Activated CD4-positive, alpha-beta T cell treated with anti-CD3 and anti-CD28 coated beads, Interleukin-2, amount 50 U/mL, for 48 hours (primary cell): ENCODE results near the gene C2.
"Not testable (repeated sequence)": the region's sequence is repeated elsewhere in the genome, so short reads cannot be mapped to it uniquely, and the experiment has no call there.

Source experiments
- DNase-seq, 2 experiments: peaks; one replicate each; pipeline ENCODE4 v3.0.0-alpha.2; 2020

C2 gene

GRCh38 chr6:31927863-31928671, 550 bp downstream of the C2 start:
- no peak for DNase-seq

DNA sequence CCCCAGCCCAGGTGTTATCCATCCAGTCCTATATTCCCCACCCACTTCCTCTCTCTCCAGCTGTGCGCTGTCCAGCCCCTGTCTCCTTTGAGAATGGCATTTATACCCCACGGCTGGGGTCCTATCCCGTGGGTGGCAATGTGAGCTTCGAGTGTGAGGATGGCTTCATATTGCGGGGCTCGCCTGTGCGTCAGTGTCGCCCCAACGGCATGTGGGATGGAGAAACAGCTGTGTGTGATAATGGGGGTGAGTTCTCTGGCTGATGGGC, 1.1 kb downstream of the C2 start:
- no peak for DNase-seq

DNA sequence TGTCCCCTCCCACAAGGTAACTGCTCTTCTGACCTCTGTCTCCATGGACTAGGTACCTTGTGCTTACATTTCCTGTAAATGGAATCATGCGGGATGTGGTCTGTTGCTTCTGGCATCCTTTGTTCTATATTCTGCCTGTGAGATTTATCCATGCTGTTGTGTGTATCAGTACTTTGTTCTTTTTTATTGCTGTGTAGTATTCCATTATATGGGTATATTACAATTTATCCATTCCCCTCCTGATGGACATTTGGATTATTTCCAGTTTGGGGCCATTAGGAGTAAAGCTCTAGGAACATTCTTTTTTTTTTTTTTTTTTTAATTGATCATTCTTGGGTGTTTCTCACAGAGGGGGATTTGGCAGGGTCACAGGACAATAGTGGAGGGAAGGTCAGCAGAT, 3.4 kb downstream of the C2 start:
- no peak for DNase-seq

DNA sequence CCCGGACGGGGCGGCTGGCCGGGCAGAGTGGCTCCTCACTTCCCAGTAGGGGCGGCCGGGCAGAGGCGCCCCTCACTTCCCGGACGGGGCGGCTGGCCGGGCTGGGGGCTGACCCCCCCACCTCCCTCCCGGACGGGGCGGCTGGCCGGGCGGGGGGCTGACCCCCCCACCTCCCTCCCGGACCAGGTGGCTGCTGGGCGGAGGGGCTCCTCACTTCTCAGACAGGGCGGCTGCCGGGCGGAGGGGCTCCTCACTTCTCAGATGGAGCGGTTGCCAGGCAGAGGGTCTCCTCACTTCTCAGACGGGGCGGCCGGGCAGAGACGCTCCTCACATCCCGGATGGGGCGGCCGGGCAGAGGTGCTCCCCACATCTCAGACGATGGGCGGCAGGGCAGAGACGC, 4.6 kb downstream of the C2 start:
- not testable (repeated sequence) for DNase-seq

DNA sequence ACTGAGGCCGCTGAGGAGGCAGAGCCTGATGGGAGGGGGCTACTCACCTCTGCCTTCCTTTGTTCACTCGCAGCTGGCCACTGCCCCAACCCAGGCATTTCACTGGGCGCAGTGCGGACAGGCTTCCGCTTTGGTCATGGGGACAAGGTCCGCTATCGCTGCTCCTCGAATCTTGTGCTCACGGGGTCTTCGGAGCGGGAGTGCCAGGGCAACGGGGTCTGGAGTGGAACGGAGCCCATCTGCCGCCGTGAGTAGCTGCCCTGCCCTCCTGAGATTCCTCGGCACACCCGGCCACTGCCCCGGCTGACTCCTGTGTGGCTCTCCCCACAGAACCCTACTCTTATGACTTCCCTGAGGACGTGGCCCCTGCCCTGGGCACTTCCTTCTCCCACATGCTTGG, 6.0 kb downstream of the C2 start:
- no peak for DNase-seq

DNA sequence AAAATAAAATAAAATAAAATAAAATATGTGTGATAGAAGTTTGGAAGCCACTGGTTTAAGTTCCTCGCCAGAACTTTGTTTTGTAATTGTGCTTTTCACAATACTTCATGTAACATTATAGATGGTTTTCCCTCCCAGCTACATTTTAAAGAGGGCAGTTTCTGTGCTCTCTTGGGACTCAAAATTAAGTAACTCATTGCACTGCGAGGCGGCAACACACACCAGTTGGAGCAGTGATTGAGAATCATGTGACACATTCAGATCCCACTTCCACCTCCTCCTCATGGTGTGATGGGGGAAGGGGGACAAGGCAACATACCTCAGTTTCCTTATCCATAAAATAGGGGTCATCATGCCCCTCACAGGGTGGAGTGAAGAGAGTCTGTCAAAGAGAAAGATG, 7.5 kb downstream of the C2 start:
- no peak for DNase-seq

- DNase-seq = no peak
These were observed 8.3 kb downstream of the C2 start for GRCh38 chr6:31935823-31936222.

GRCh38 chr6:31940256-31940664, 12.7 kb downstream of the C2 start:
- DNase-seq = no peak

DNA sequence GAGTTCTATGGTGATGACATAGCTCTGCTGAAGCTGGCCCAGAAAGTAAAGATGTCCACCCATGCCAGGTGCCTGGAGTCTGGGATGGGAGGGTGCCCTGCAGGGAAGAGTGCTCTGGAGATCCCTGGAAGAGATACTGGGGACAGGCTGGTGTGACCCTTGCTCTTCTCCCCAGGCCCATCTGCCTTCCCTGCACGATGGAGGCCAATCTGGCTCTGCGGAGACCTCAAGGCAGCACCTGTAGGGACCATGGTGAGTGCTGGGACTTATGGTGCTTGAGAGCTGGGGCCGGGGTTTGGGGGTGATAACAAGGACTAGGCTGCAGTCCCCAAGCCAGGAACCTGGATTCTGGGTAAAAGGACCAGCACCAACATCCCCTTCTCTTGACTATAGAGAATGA, 16.2 kb downstream of the C2 start:
- no peak for DNase-seq

- DNase-seq = no peak
These were observed 17.6 kb downstream of the C2 start for GRCh38 chr6:31945154-31945506.

- DNase-seq = peak in 1 of 2 experiments; percentile 24
These were observed 18.2 kb downstream of the C2 start, which contains the start of gene CFB for GRCh38 chr6:31945507-31946369. TSS of gene CFB (plus strand) at chr6:31946095. CDS start at chr6:31946222, 127 bp downstream.

- no peak for DNase-seq
These were observed 18.9 kb downstream of the C2 start for GRCh38 chr6:31946370-31946885.

GRCh38 chr6:31947070-31947675, 19.7 kb downstream of the C2 start:
- no peak for DNase-seq

- no peak for DNase-seq
These were observed 20.3 kb downstream of the C2 start for GRCh38 chr6:31947864-31948263.

GRCh38 chr6:31948306-31948705, 20.8 kb downstream of the C2 start:
- no peak for DNase-seq

GRCh38 chr6:31948753-31949413, 21.4 kb downstream of the C2 start:
- DNase-seq = no peak

DNA sequence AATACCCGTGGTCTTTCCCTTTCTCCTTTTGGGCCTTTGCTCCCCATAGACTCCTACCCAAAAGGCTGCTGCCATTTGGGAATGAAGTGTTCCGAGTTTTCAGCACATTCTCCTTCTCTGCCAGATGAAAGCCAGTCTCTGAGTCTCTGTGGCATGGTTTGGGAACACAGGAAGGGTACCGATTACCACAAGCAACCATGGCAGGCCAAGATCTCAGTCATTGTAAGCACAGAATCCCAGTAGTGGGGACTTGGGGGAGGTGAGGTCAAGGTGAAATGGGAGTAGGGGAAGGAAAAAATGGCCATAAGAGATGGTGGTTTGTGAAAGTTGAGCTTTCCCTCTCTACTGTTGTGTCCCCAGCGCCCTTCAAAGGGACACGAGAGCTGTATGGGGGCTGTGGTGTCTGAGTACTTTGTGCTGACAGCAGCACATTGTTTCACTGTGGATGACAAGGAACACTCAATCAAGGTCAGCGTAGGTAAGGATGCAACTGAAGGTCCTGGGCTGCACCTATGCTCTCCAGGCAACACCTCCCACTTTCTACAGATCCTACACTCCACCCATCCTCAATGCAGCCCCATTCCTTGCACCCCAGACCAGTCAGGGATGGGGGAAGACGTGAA, 22.5 kb downstream of the C2 start:
- DNase-seq = no peak

GRCh38 chr6:31952140-31952805, 24.8 kb downstream of the C2 start:
- DNase-seq = peak; percentile 51 to 53

DNA sequence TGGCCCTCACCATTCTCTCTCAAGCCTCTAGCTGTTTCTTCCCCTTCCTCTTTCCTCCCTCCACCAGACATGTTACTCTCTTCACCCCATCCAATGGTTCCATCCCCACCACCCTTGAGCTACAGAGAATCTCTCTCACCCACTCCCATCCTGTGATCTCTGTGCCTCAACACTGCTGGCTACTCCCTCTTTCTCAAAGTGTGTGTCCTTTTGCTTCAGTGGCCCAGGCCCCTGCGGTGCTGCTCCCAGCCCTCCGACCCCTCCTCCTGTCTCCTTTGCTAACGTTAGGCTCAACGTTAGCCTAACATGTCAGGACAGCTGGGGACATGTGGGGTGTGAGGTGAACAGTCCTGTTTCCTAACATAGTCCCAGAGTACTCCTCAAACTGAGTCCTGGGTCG, 25.4 kb downstream of the C2 start:
- DNase-seq = no peak

GRCh38 chr6:31954511-31954910, 27.0 kb downstream of the C2 start:
- DNase-seq = no peak

DNA sequence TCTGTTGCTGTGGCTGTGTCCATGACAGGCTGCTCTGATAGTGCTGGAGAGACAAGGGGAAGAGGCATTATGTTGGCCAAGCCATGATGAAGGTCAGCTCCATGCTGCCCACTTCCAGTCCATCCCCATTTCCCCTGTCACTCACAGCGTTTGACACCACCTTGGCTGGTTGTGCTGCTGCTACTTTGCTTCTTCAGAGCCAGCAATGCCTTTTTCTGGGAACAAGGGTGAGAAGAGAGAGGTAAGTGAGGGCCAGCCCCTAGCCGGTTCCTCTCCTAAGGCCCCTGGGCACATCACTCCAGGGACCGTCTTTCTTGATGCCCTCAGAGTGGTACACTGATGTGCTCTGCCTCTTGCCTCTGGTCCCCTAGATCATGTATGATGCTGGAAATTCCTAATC, 29.3 kb downstream of the C2 start:
- no peak for DNase-seq

- no peak for DNase-seq
These were observed 30.9 kb downstream of the C2 start for GRCh38 chr6:31958412-31958740.
